Loucy (cell line): ENCODE data around the gene TPCN2.

Experiments used
- CTCF ChIP-seq: fragments of 200-600 bp; sonication (generic); conservative IDR thresholded peaks from 2 replicates; pipeline ENCODE4 v1.5.1; 2014; ENCODE audit warnings: mild to moderate bottlenecking, antibody characterized with exemption, low read length
- EZH2phosphoT487 ChIP-seq: fragments of 200-600 bp; IDR thresholded peaks from 2 replicates; pipeline ENCODE4 v1.6.1; 2018; ENCODE audit warnings: antibody characterized with exemption, mild to moderate bottlenecking, moderate library complexity, borderline replicate concordance

GRCh38 chr11:69137151-69137844, 88.6 kb downstream of the TPCN2 start:
- TF ChIP-seq CTCF (no peak), EZH2phosphoT487 (no peak)
